Epithelial cell of esophagus (primary cell): Measurements from ENCODE around the gene MEGF6.
"Not testable (repeated sequence)": the region's sequence is repeated elsewhere in the genome, so short reads cannot be mapped to it uniquely, and the experiment has no call there.

Source experiments
- DNase-seq: peaks from one replicate; pipeline ENCODE4 v3.0.0; 2010; ENCODE audit warnings: low read depth
- H3K4me3 ChIP-seq: 2 replicates; pipeline ENCODE4 v1.5.1; 2011; ENCODE audit warnings: mild to moderate bottlenecking, low read length, control low read depth
- TF ChIP-seq, protein P1 (sequence below): IDR thresholded peaks from 2 replicates; pipeline ENCODE4 v1.5.1; 2011; ENCODE audit warnings: low read depth, mild to moderate bottlenecking, low read length, control low read depth, inconsistent platforms; ENCODE audit not compliant: insufficient read depth; ENCODE audit errors: missing control alignments

Gene MEGF6

DNA sequence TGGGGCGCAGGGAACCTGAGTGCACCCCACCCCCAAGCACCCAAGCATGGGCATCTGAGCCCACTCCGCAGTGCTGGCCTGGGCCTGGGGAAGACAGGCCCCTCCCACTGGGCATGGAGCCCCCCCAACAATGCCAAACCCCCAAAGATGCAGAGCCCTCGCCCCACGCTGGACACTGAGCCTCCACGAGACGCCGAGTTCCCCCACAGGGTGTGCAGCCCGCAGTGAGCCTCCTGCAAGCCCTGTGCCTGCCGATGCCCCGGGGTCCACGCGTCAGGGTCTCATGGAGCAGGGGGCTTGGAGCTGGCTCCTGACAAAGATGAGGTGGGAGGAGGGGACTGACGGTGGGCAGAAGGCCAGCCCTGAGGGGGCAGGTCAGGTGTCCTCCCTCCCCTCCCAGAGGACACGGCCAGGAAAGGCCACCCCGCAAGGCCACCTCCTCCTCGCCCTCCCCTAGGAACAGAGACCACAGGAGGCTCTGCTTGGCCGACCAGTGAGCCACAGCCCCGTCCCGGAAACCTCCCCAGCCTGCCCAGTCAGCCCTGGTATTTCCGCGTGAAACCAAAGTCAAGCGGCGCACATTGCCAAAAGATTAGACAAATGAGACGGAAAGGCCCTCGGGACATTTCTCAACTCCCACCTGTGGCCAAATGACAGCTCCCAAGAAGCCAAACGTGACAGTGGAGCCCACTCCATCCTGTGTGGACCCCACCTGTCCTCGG, 33.4 kb downstream of the MEGF6 start:
- TF ChIP-seq, protein P1, sequence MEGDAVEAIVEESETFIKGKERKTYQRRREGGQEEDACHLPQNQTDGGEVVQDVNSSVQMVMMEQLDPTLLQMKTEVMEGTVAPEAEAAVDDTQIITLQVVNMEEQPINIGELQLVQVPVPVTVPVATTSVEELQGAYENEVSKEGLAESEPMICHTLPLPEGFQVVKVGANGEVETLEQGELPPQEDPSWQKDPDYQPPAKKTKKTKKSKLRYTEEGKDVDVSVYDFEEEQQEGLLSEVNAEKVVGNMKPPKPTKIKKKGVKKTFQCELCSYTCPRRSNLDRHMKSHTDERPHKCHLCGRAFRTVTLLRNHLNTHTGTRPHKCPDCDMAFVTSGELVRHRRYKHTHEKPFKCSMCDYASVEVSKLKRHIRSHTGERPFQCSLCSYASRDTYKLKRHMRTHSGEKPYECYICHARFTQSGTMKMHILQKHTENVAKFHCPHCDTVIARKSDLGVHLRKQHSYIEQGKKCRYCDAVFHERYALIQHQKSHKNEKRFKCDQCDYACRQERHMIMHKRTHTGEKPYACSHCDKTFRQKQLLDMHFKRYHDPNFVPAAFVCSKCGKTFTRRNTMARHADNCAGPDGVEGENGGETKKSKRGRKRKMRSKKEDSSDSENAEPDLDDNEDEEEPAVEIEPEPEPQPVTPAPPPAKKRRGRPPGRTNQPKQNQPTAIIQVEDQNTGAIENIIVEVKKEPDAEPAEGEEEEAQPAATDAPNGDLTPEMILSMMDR, result no peak
- H3K4me3 ChIP-seq, result no peak overlapping the region
- no peak for DNase-seq

DNA sequence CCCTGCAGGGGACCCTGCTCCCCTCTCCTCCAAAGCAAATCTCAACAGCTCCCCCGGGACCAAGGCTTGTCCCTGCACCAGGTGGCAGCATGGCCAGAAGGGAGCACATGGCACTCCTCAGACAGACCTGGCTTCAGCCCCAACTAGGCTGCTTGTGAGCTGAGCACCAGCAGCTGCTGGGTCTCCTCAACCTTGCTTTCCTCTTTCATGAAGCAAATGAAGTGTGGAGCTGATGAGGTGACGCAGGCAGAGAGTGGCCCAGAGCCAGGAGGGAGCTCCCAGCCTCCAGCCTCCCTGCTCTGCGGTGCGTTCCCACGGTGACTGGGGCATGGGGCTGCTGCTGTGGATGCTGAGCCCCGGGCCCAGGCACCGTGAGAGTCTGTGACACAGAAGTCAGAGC, 34.0 kb downstream of the MEGF6 start:
- TF ChIP-seq, protein P1, result no peak
- no peak overlapping the region for H3K4me3 ChIP-seq
- no peak for DNase-seq

DNA sequence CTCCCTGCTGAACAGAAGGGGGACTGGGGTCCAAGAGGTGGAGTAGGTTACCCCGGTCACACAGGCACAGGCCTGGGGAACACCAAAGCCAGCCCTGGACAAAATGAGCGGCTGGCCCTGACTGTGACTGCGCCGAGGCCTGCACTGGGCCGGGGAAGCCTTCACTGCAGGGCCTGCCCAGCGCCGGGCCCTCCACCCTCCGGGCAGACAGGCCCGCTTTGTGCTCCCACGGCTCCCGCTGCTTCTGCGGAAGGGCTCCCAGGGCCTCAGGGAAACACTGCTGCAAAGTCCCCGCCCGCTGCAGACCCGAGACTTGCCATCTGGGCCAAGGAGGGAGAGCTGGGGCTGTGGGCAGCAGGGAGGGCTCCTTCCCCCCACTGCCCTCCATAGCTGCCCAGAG, 35.3 kb downstream of the MEGF6 start:
- DNase-seq, result no peak
- TF ChIP-seq, protein P1, result no peak
- no peak overlapping the region for H3K4me3 ChIP-seq

DNA sequence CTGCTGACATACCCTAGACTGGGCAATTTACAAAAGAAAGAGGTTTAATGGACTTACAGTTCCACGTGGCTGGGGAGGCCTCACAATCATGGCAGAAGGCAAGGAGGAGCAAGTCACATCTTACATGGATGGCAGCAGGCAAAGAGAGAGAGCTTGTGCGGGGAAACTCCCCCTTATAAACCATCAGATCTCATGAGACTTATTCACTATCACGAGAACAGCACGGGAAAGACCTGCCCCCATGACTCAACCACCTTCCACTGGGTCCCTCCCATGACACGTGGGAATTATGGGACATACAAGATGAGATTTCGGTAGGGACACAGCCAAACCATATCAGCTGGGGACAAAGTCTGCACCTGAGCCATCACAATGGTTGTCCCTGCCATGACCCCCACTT, 35.8 kb downstream of the MEGF6 start:
- not testable (repeated sequence) for H3K4me3 ChIP-seq, DNase-seq

DNA sequence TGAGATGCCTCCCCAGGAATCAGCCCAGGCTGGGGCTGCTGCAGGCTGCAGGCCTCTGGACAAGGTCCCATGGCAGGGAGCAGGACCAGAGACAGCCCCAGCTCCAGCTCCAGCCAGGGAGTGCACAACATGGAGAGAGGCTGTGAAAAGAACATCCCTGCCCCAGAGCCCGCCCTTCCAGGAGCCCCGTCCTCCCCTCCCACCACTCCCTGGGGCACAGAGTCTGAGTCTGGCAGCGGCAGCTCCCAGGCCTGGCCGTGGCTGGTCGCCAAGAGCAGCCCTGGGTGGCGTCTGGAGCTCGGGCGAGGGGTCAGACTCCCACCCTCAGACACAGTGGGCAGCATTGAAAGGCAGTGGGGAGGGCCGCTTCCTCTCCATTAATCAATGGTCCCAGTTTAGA, 37.8 kb downstream of the MEGF6 start:
- TF ChIP-seq, protein P1, result no peak
- no peak for DNase-seq
- H3K4me3 ChIP-seq, result no peak overlapping the region

DNA sequence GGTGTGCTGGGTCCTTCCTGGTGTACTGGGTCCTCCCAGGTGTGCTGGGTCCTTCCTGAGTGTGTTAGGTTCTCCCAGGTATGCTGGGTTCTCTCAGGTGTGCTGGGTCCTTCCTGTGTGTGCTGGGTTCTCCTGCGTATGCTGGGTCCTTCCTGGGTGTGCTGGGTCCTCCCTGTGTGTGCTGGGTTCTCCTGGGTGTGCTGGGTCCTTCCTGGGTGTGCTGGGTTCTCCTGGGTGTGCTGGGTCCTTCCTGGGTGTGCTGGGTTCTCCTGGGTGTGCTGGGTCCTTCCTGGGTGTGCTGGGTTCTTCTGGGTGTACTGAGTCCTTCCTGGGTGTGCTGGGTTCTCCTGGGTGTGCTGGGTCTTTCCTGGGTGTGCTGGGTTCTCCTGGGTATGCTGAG, 38.7 kb downstream of the MEGF6 start:
- not testable (repeated sequence) for DNase-seq, H3K4me3 ChIP-seq

DNA sequence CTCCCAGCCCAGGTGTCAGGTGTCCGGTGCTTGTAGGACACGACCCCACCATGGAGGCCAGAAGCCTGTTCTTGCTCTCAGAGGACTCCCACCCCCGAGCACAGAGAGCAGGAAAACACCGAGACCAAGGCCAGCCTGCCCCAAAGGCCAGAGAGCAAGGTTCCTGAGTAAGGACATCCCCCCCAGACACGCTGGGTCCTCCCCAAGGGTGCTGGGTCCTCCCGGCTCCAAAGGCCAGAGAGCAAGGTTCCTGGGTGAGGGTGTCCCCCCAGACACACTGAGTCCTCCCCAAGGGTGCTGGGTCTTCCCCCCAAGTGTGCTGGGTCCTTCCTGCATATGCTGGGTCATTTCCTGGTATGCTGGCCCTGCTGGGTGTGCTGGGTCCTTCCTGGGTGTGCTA, 40.0 kb downstream of the MEGF6 start:
- DNase-seq, result no peak
- H3K4me3 ChIP-seq, result no peak overlapping the region
- TF ChIP-seq, protein P1, result no peak
